K562 (cell line): ENCODE measurements around the gene BRAT1. TPM values are rescaled to one million over a fixed set of nuclear protein-coding genes. Genes with fewer than 3 reads are reported as not detected.

Experiments used
- ATAC-seq: fragments of 200-7000 bp; cut with Tn5 transposase; 3 replicates; pipeline ENCODE4 v1.9.1; 2020; ENCODE audit warnings: moderate library complexity
- BruUV-seq: library from RNA; stranded (reverse); fragments of 400-500 nt; replicated peaks from 2 replicates; lab custom pipeline; 2021; lab: Mats Ljungman, UMichigan
- CTCF ChIA-PET: fragments of 300-600 bp; formaldehyde crosslinking; extraction: SDS; loops from one replicate; lab custom pipeline; 2021; ENCODE audit warnings: low intra/inter-chr PET ratio; lab: Yijun Ruan, JAX
- POLR2A ChIA-PET: fragments of 300-600, 350-650 bp; sonication (Branson Sonifier 250); formaldehyde crosslinking; extraction: SDS; loops from one replicate; lab custom pipeline; 2021; ENCODE audit warnings: antibody characterized with exemption, inconsistent platforms; lab: Yijun Ruan, JAX
- DNase-seq, 4 experiments: peaks; one replicate each; pipeline versions ENCODE4 v3.0.0 to v3.0.0-alpha.2; 2011 to 2018; ENCODE audit warnings: low spot score in 3 of 4, mixed read lengths in 3 of 4; ENCODE audit errors: extremely low read depth in 1 of 4
- FAIRE-seq: peaks from 2 replicates; lab custom pipeline; 2011; peaks lifted over from hg19 to GRCh38; lab: Jason Lieb, UNC
- H2AFZ ChIP-seq: 2 replicates; pipeline ENCODE4 v1.6.0; 2011; ENCODE audit warnings: low read depth, low read length, control low read depth, inconsistent platforms
- H3K27ac ChIP-seq: fragments of 200-600 bp; 3 replicates; pipeline ENCODE4 v1.8.0; 2011; ENCODE audit warnings: low read depth, mild to moderate bottlenecking, control low read depth, inconsistent platforms, low read length, moderate library complexity, mixed read lengths; ENCODE audit errors: extremely low read depth
- H3K27me3 ChIP-seq, 2 experiments: fragments of 300-600 bp in 1 of 2; 2 replicates in 1 of 2; 3 replicates in 1 of 2; pipeline versions ENCODE4 v1.6.0 to v1.8.0; 2011; ENCODE audit warnings: inconsistent platforms in 2 of 2, low read length in 2 of 2, mild to moderate bottlenecking in 1 of 2, mixed read lengths in 1 of 2, moderate library complexity in 1 of 2; ENCODE audit not compliant: control insufficient read depth in 2 of 2, insufficient read depth in 2 of 2
- H3K36me3 ChIP-seq: fragments of 300-600 bp; 3 replicates; pipeline ENCODE4 v1.8.0; 2011; ENCODE audit warnings: mild to moderate bottlenecking, low read length, inconsistent platforms; ENCODE audit not compliant: control insufficient read depth, insufficient read depth
- H3K4me1 ChIP-seq, 2 experiments: fragments of 200-600 bp in 1 of 2; replicated peaks in 1 of 2; 2 replicates in 1 of 2; 3 replicates in 1 of 2; pipeline versions ENCODE4 v1.5.1 to v1.8.0; 2011; ENCODE audit warnings: inconsistent platforms in 2 of 2, low read length in 2 of 2, mild to moderate bottlenecking in 1 of 2, mixed read lengths in 1 of 2, moderate library complexity in 1 of 2; ENCODE audit not compliant: control insufficient read depth in 2 of 2, insufficient read depth in 2 of 2
- H3K4me2 ChIP-seq: 2 replicates; pipeline ENCODE4 v1.6.1; 2011; ENCODE audit warnings: low read length, control low read depth, inconsistent platforms, mixed read lengths; ENCODE audit not compliant: insufficient read depth
- H3K4me3 ChIP-seq: fragments of 200-600 bp; sonication (generic), shearing (Covaris generic); 2 replicates; pipeline ENCODE4 v1.5.1; 2016; ENCODE audit warnings: control low read depth, inconsistent platforms
- H3K79me2 ChIP-seq: fragments of 200-600 bp; 3 replicates; pipeline ENCODE4 v1.8.0; 2011; ENCODE audit warnings: low read length, inconsistent platforms; ENCODE audit not compliant: control insufficient read depth, insufficient read depth
- H3K9ac ChIP-seq, 2 experiments: 2 replicates each; pipeline versions ENCODE4 v1.6.0 to v1.6.1; 2011; ENCODE audit warnings: low read depth in 2 of 2, low read length in 2 of 2, control low read depth in 1 of 2, inconsistent platforms in 1 of 2, mild to moderate bottlenecking in 1 of 2, mixed read lengths in 1 of 2; ENCODE audit not compliant: insufficient read depth in 1 of 2
- H3K9me1 ChIP-seq: one replicate; pipeline ENCODE4 v1.6.0; 2011; ENCODE audit warnings: inconsistent platforms, mild to moderate bottlenecking, low read length, moderate library complexity; ENCODE audit not compliant: control insufficient read depth, insufficient read depth
- H3K9me3 ChIP-seq: replicated peaks from 2 replicates; pipeline ENCODE4 v1.5.1; 2011; ENCODE audit warnings: low read depth, low read length, inconsistent platforms; ENCODE audit not compliant: control insufficient read depth, insufficient read depth
- H4K20me1 ChIP-seq: replicated peaks from 2 replicates; pipeline ENCODE4 v1.6.1; 2011; ENCODE audit warnings: low read length, inconsistent platforms, mixed read lengths; ENCODE audit not compliant: control insufficient read depth, insufficient read depth
- BRD9 ChIP-seq: fragments of 450-650 bp; IDR thresholded peaks from 2 replicates; pipeline ENCODE4 v1.6.1; 2018; ENCODE audit warnings: low read depth; ENCODE audit not compliant: partially characterized antibody
- CC2D1A ChIP-seq: fragments of 450-650 bp; IDR thresholded peaks from 2 replicates; pipeline ENCODE4 v1.6.1; 2017; ENCODE audit warnings: mild to moderate bottlenecking
- CTCF ChIP-seq, 3 experiments: IDR thresholded peaks in 2 of 3; conservative IDR thresholded peaks in 1 of 3; 2 replicates each; pipeline ENCODE4 v1.5.1; 2011 to 2012; ENCODE audit warnings: low read length in 3 of 3, mild to moderate bottlenecking in 3 of 3, control low read depth in 2 of 3, improper control_type of control experiment in 1 of 3, inconsistent platforms in 1 of 3, low read depth in 1 of 3, mixed read lengths in 1 of 3, moderate library complexity in 1 of 3; ENCODE audit not compliant: insufficient read depth in 2 of 3
- E2F4 ChIP-seq: sonication (generic); formaldehyde crosslinking; IDR thresholded peaks from 2 replicates; pipeline ENCODE4 v1.8.0; 2022; ENCODE audit warnings: mild to moderate bottlenecking, low read depth, missing genetic modification reagents
- ESRRA ChIP-seq: fragments of 450-650 bp; IDR thresholded peaks from 2 replicates; pipeline ENCODE4 v1.6.1; 2014; ENCODE audit warnings: low read depth, mild to moderate bottlenecking, moderate library complexity, borderline replicate concordance
- FOXJ2 ChIP-seq: fragments of 200-800 bp; sonication (Bioruptor generic); IDR thresholded peaks from 2 replicates; pipeline ENCODE4 v1.6.1; 2016; ENCODE audit warnings: missing genetic modification characterization, missing compliant biosample characterization
- NR3C1 ChIP-seq: sonication (generic); formaldehyde crosslinking; IDR thresholded peaks from 2 replicates; pipeline ENCODE4 v1.8.1; 2022; ENCODE audit warnings: missing genetic modification reagents
- PKNOX1 ChIP-seq: fragments of 450-650 bp; IDR thresholded peaks from 2 replicates; pipeline ENCODE4 v1.6.1; 2016
- RBFOX2 ChIP-seq: fragments of 200-400 bp; formaldehyde crosslinking; IDR thresholded peaks from 2 replicates; pipeline ENCODE4 v1.6.1; 2017; ENCODE audit warnings: low read depth, mild to moderate bottlenecking, low read length, moderate library complexity
- SMARCA4 ChIP-seq: fragments of 450-650 bp; IDR thresholded peaks from 2 replicates; pipeline ENCODE4 v1.6.1; 2016
- SOX6 ChIP-seq: fragments of 450-650 bp; IDR thresholded peaks from 2 replicates; pipeline ENCODE4 v1.6.1; 2014; ENCODE audit warnings: mild to moderate bottlenecking
- SRSF9 ChIP-seq: fragments of 200-400 bp; formaldehyde crosslinking; IDR thresholded peaks from 2 replicates; pipeline ENCODE4 v1.6.1; 2017; ENCODE audit warnings: low read depth, low read length, borderline replicate concordance
- STAT6 ChIP-seq: sonication (generic); formaldehyde crosslinking; IDR thresholded peaks from 2 replicates; pipeline ENCODE4 v1.8.1; 2023; ENCODE audit warnings: mild to moderate bottlenecking, missing genetic modification reagents
- ZNF561 ChIP-seq: fragments of 450-650 bp; formaldehyde crosslinking; conservative IDR thresholded peaks from 2 replicates; pipeline ENCODE4 v1.4.0; 2020; ENCODE audit warnings: mild to moderate bottlenecking, moderate library complexity
- ZNF696 ChIP-seq: fragments of 250-450 bp; sonication (Bioruptor Pico); conservative IDR thresholded peaks from 2 replicates; pipeline ENCODE4 v1.4.0; 2020; ENCODE audit warnings: mild to moderate bottlenecking, moderate library complexity
- WGBS: fragments of 100-300 bp; shearing (Covaris generic); methylation state at CpG from one replicate; pipeline ENCODE4 v1.1.6; 2016; ENCODE audit warnings: low coverage, mixed read lengths; ENCODE audit not compliant: insufficient coverage; ENCODE audit errors: missing lambda C conversion rate; 5-methylcytosine and 5-hydroxymethylcytosine counted together
- in situ Hi-C: fragments of 300-500 bp; cut with MboI; formaldehyde crosslinking; loops from 4 replicates; pipeline ENCODE4 v1.15.0; 2018; ENCODE audit warnings: inconsistent platforms, mixed read lengths
- intact Hi-C: fragments of 100-400 bp; cut with micrococcal nuclease; formaldehyde crosslinking; loops from 2 replicates; pipeline ENCODE4 v1.14.2; 2022
- polyA plus RNA-seq, 8 experiments: library from polyadenylated mRNA; depleted of rRNA in 4 of 8; stranded (reverse) in 5 of 8; unstranded in 3 of 8; fragments of >200 nt; fragmentation: Nextera tagmentation in 2 of 8; fragmentation: Illumina TruSeq in 1 of 8; extraction: Ambion mirVana in 2 of 8; extraction: Trizol in 1 of 8; gene quantifications; 2 replicates each; pipeline versions ENCODE4 v1.2.1 to v1.2.3, GENCODE V29; 2011 to 2014; ENCODE audit warnings: inconsistent platforms in 1 of 8, missing spikeins in 1 of 8
- total RNA-seq, 7 experiments: library from RNA; depleted of rRNA in 6 of 7; stranded (reverse); fragments of >200 nt in 6 of 7; fragmentation: Illumina TruSeq in 2 of 7; extraction: Trizol in 2 of 7; gene quantifications; 2 replicates each; pipeline versions ENCODE4 v1.2.1 to v1.2.3, GENCODE V29; 2011 to 2021; ENCODE audit warnings: low replicate concordance in 1 of 7

The BRAT1 gene
- total and polyA plus RNA-seq, 9 of the 15 experiments (the other 6 are each of a cell fraction or from before 2014, with no cell fraction given) = 0.13 to 49.6 (median 10.5) TPM

GRCh38 chr7:2568521-2569223, 13.3 kb upstream of the BRAT1 start:
- no peak for ATAC-seq
- intact Hi-C loops = loop anchor here (5.0 to 10.0 kb wide), 3 partner anchors 86 to 116 kb away; partner anchors contain the start of genes AMZ1 and GRIFIN
- 70% methylated on average over 24 of the region's 24 CpGs for whole genome bisulfite sequencing
- TF ChIP-seq ZNF561 (CRISPR knock-in tag) (no peak), STAT6 (CRISPR knock-in tag) (no peak), E2F4 (no peak), CC2D1A (no peak), BRD9 (no peak), SMARCA4 (no peak), ZNF696 (CRISPR knock-in tag) (no peak), ESRRA (no peak), FOXJ2 (no peak), SRSF9 (no peak), RBFOX2 (no peak), CTCF (IDR thresholded peaks at IDR 0.05 in 2 of 3, conservative IDR thresholded peaks at IDR 0.05 in 1 of 3; ENCODE audit: insufficient read depth in 2 of 3, low read depth in 1 of 3, low read length in 3 of 3) (no peak), NR3C1 (CRISPR knock-in tag) (no peak), PKNOX1 (no peak), SOX6 (no peak)

More at GRCh38 chr7:2568521-2569223, 13.3 kb upstream of the BRAT1 start:
- no peaks in the 10 kb centered on the region for H3K79me2 ChIP-seq
- H3K4me2 ChIP-seq = no peak overlapping the region
- no peak overlapping the region for H3K4me3 ChIP-seq
- peaks cover 3% of the 10 kb centered on the region; the same call in 2 of the 3 replicates for H3K36me3 ChIP-seq
- H2AFZ ChIP-seq = no peak overlapping the region
- BruUV-seq = no TSS peak
- H3K9me3 ChIP-seq = no peaks in the 10 kb centered on the region
- CTCF ChIA-PET = no interaction called here
- no peaks in the 10 kb centered on the region for H3K27me3 ChIP-seq
- H3K9me1 ChIP-seq = no peaks in the 10 kb centered on the region
- in situ Hi-C loops = no loop called here
- no peak for FAIRE-seq
- H3K4me1 ChIP-seq = peaks cover 12 to 14% of the 10 kb centered on the region in 2 experiments; a peak in 4 of 5 replicates
- H3K27ac ChIP-seq = no peak overlapping the region
- no peak overlapping the region for H3K9ac ChIP-seq
- POLR2A ChIA-PET = no interaction called here
- no peak for DNase-seq
- peaks cover 12% of the 10 kb centered on the region for H4K20me1 ChIP-seq
